Peyer's patch (tissue), 4 donors: ENCODE measurements around the gene SENP5. TPM values are rescaled to one million over a fixed set of nuclear protein-coding genes. Genes with fewer than 3 reads are reported as not detected.
A peak's percentile ranks its signal among the peaks of the same experiment; 100 is the strongest.
"Not testable (repeated sequence)": the region's sequence is repeated elsewhere in the genome, so short reads cannot be mapped to it uniquely, and the experiment has no call there.

Experiments used
- DNase-seq, 3 donors: peaks; one replicate each; pipeline ENCODE4 v3.0.0-alpha.2; 2017 to 2019
- H3K27ac ChIP-seq, 4 donors: fragments of 200-600 bp; sonication (generic); one replicate each; pipeline ENCODE4 v1.5.1; 2016 to 2019
- H3K27me3 ChIP-seq, 2 donors: fragments of 200-600 bp; sonication (generic); one replicate each; pipeline ENCODE4 v1.5.1; 2019
- H3K36me3 ChIP-seq, 3 donors: fragments of 200-600 bp; sonication (generic); one replicate each; pipeline ENCODE4 v1.5.1; 2016 to 2019
- H3K4me1 ChIP-seq, 4 donors: fragments of 200-600 bp; sonication (generic); one replicate each; pipeline ENCODE4 v1.5.1; 2016 to 2019
- H3K4me3 ChIP-seq, 4 donors: fragments of 200-600 bp; sonication (generic); 1 replicate in 3 of 4; 2 replicates in 1 of 4; pipeline ENCODE4 v1.5.1; 2016 to 2019; ENCODE audit warnings: mild to moderate bottlenecking in 1 of 4
- H3K9me3 ChIP-seq, 4 donors: fragments of 200-600 bp; sonication (generic); one replicate each; pipeline ENCODE4 v1.5.1; 2016 to 2019; ENCODE audit warnings: mild to moderate bottlenecking in 1 of 4
- POLR2A ChIP-seq, 2 donors: fragments of 450-650 bp; IDR thresholded peaks; one replicate each; pipeline ENCODE4 v1.5.1; 2017; ENCODE audit warnings: antibody characterized with exemption in 2 of 2, mild to moderate bottlenecking in 2 of 2, moderate library complexity in 2 of 2
- total RNA-seq, 4 donors: library from RNA; depleted of rRNA; stranded (reverse); fragments of >200 nt; gene quantifications; one replicate each; pipeline ENCODE4 v1.1.0, GENCODE V29; 2016
- TF ChIP-seq, protein P1 (sequence below), 6 experiments: fragments of 450-650 bp in 4 of 6; fragments of 200-600 bp in 2 of 6; sonication (generic) in 1 of 6; IDR thresholded peaks; one replicate each; pipeline ENCODE4 v1.5.1; 2017 to 2019; ENCODE audit warnings: antibody characterized with exemption in 6 of 6, mild to moderate bottlenecking in 3 of 6, moderate library complexity in 1 of 6

SENP5 gene, protein sequence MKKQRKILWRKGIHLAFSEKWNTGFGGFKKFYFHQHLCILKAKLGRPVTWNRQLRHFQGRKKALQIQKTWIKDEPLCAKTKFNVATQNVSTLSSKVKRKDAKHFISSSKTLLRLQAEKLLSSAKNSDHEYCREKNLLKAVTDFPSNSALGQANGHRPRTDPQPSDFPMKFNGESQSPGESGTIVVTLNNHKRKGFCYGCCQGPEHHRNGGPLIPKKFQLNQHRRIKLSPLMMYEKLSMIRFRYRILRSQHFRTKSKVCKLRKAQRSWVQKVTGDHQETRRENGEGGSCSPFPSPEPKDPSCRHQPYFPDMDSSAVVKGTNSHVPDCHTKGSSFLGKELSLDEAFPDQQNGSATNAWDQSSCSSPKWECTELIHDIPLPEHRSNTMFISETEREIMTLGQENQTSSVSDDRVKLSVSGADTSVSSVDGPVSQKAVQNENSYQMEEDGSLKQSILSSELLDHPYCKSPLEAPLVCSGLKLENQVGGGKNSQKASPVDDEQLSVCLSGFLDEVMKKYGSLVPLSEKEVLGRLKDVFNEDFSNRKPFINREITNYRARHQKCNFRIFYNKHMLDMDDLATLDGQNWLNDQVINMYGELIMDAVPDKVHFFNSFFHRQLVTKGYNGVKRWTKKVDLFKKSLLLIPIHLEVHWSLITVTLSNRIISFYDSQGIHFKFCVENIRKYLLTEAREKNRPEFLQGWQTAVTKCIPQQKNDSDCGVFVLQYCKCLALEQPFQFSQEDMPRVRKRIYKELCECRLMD
- 10 to 100 TPM; 29.6 to 75.1 (median 36.9) TPM for total RNA-seq

GRCh38 chr3:196867507-196868296, at the start of gene SENP5:
Gene SENP5, plus strand, starts transcription at chr3:196867920. Its CDS starts 17,262 bp downstream, at chr3:196885182.
- Histone ChIP-seq H3K9me3 (no peaks in the 10 kb centered on the region), H3K36me3 (peaks cover 0 to 9% (median 0%) of the 10 kb centered on the region in 3 donors), H3K4me1 (peaks cover 0 to 24% (median 7%) of the 10 kb centered on the region in 4 donors), H3K27me3 (no peaks in the 10 kb centered on the region), H3K4me3 (peak within 1 kb of the TSS; percentile 71 to 90 (median 80)), H3K27ac (peak within 1 kb of the TSS; percentile 88 to 97 (median 93))
- DNase-seq: peak; percentile 87 to 96 (median 96)
- TF ChIP-seq, protein P1, sequence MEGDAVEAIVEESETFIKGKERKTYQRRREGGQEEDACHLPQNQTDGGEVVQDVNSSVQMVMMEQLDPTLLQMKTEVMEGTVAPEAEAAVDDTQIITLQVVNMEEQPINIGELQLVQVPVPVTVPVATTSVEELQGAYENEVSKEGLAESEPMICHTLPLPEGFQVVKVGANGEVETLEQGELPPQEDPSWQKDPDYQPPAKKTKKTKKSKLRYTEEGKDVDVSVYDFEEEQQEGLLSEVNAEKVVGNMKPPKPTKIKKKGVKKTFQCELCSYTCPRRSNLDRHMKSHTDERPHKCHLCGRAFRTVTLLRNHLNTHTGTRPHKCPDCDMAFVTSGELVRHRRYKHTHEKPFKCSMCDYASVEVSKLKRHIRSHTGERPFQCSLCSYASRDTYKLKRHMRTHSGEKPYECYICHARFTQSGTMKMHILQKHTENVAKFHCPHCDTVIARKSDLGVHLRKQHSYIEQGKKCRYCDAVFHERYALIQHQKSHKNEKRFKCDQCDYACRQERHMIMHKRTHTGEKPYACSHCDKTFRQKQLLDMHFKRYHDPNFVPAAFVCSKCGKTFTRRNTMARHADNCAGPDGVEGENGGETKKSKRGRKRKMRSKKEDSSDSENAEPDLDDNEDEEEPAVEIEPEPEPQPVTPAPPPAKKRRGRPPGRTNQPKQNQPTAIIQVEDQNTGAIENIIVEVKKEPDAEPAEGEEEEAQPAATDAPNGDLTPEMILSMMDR (IDR thresholded peaks at IDR 0.05): no peak
- peak; percentile 95 to 97 for TF ChIP-seq POLR2A (IDR thresholded peaks at IDR 0.05)

DNA sequence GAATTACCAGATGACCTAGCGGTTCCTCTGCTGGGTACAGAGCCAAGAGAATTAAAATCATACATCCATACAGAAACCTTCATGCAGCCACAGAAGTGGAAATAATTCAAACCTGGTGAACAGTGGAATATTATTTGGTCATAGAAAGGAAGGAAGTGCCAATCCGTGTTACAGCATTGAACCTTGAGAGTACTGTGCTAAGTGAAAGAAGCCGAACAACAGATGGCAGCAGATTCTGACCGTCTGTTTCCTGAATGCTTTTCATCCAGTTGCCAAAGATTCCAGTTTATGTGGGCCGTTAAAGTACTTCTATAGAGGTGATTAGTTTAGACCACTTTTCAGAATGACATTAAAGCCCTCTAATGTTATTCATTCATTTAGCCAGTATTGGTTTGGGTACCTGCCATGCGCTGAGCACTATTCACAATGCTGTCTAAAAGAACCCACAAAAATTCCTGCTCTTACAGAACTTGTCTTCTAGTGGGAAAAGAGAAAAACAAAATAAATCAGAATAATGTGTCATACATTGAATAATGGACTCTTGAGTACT, 45.8 kb upstream of the SENP5 start:
- no peaks in the 10 kb centered on the region for H3K9me3 ChIP-seq
- no peaks in the 10 kb centered on the region for H3K4me1 ChIP-seq
- no peak overlapping the region for H3K27ac ChIP-seq
- no peak for TF ChIP-seq POLR2A (IDR thresholded peaks at IDR 0.05)
- TF ChIP-seq, protein P1 (IDR thresholded peaks at IDR 0.05): no peak
- peaks cover 0 to 94% (median 0%) of the 10 kb centered on the region in 3 donors for H3K36me3 ChIP-seq
- DNase-seq: no peak
- H3K4me3 ChIP-seq: no peak overlapping the region
- H3K27me3 ChIP-seq: no peaks in the 10 kb centered on the region

GRCh38 chr3:196829651-196830050, 38.1 kb upstream of the SENP5 start:
- not testable (repeated sequence) for DNase-seq, H3K9me3 ChIP-seq, H3K27me3 ChIP-seq, H3K4me3 ChIP-seq, H3K4me1 ChIP-seq, H3K27ac ChIP-seq
- peaks cover 0 to 71% (median 0%) of the 10 kb centered on the region in 3 donors for H3K36me3 ChIP-seq

DNA sequence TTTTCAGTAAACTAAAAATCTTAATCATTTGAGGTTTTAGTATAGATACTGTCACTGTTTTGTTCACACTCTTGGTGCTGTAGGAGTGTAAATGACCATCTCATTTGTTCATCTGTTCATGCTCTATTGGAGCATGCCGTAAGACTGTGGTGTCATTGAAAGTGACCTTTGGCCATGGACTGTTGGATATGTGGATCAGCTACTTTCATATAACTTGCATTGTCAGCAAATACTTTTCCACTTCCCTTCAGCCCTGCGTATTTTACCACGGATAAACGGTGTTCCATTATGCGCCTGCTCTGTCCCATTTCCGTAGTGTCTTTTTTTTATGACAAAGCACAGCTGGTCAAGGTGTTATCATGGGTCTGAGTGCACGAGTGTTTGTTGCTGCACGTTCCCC, 32.6 kb upstream of the SENP5 start:
- H3K27me3 ChIP-seq: no peaks in the 10 kb centered on the region
- H3K4me1 ChIP-seq: no peaks in the 10 kb centered on the region
- TF ChIP-seq, protein P1 (IDR thresholded peaks at IDR 0.05): no peak
- no peak for TF ChIP-seq POLR2A (IDR thresholded peaks at IDR 0.05)
- H3K27ac ChIP-seq: no peak overlapping the region
- no peak overlapping the region for H3K4me3 ChIP-seq
- H3K36me3 ChIP-seq: peaks cover 0 to 21% (median 0%) of the 10 kb centered on the region in 3 donors
- peak in 1 of 3 donors; percentile 56 for DNase-seq
- H3K9me3 ChIP-seq: no peaks in the 10 kb centered on the region

- not testable (repeated sequence) for H3K36me3 ChIP-seq, H3K27ac ChIP-seq, H3K4me3 ChIP-seq, H3K9me3 ChIP-seq, H3K27me3 ChIP-seq, H3K4me1 ChIP-seq, DNase-seq
These were observed 31.1 kb upstream of the SENP5 start for GRCh38 chr3:196836626-196837025.

GRCh38 chr3:196837819-196838420, 29.8 kb upstream of the SENP5 start:
- H3K9me3 ChIP-seq: no peaks in the 10 kb centered on the region
- DNase-seq: peak; percentile 59 to 90 (median 72)
- TF ChIP-seq POLR2A (IDR thresholded peaks at IDR 0.05): no peak
- TF ChIP-seq, protein P1 (IDR thresholded peaks at IDR 0.05): peak; percentile 44 to 79 (median 68)
- no peaks in the 10 kb centered on the region for H3K4me1 ChIP-seq
- H3K27ac ChIP-seq: no peak overlapping the region
- no peaks in the 10 kb centered on the region for H3K27me3 ChIP-seq
- H3K36me3 ChIP-seq: no peaks in the 10 kb centered on the region
- H3K4me3 ChIP-seq: no peak overlapping the region

GRCh38 chr3:196839351-196839750, 28.4 kb upstream of the SENP5 start:
- not testable (repeated sequence) for H3K4me1 ChIP-seq, H3K9me3 ChIP-seq, H3K27me3 ChIP-seq, H3K27ac ChIP-seq, H3K4me3 ChIP-seq, H3K36me3 ChIP-seq, DNase-seq
